Adrenal gland (tissue), 5 donors: ENCODE results near the gene DTD1.

Source experiments
- POLR2A ChIP-seq, 2 donors: fragments of 450-650 bp; IDR thresholded peaks; one replicate each; pipeline ENCODE4 v1.6.1; 2017; ENCODE audit warnings: antibody characterized with exemption in 2 of 2, mild to moderate bottlenecking in 2 of 2, moderate library complexity in 1 of 2
- TF ChIP-seq, protein P1 (sequence below), 6 experiments: fragments of 450-650 bp in 4 of 6; fragments of 200-600 bp in 2 of 6; sonication (generic) in 1 of 6; IDR thresholded peaks; 1 replicate in 5 of 6; 2 replicates in 1 of 6; pipeline versions ENCODE4 v1.5.1 to v1.8.0; 2016 to 2021; ENCODE audit warnings: antibody characterized with exemption in 6 of 6, mild to moderate bottlenecking in 2 of 6, moderate library complexity in 1 of 6
- donor health status: DM: no; HTN: no; CAD: no.

- TF ChIP-seq, protein P1, sequence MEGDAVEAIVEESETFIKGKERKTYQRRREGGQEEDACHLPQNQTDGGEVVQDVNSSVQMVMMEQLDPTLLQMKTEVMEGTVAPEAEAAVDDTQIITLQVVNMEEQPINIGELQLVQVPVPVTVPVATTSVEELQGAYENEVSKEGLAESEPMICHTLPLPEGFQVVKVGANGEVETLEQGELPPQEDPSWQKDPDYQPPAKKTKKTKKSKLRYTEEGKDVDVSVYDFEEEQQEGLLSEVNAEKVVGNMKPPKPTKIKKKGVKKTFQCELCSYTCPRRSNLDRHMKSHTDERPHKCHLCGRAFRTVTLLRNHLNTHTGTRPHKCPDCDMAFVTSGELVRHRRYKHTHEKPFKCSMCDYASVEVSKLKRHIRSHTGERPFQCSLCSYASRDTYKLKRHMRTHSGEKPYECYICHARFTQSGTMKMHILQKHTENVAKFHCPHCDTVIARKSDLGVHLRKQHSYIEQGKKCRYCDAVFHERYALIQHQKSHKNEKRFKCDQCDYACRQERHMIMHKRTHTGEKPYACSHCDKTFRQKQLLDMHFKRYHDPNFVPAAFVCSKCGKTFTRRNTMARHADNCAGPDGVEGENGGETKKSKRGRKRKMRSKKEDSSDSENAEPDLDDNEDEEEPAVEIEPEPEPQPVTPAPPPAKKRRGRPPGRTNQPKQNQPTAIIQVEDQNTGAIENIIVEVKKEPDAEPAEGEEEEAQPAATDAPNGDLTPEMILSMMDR (IDR thresholded peaks at IDR 0.05), result no peak
- no peak for TF ChIP-seq POLR2A (IDR thresholded peaks at IDR 0.05)
These were observed 152.9 kb downstream of the DTD1 start for GRCh38 chr20:18740726-18741125.
